Testis (tissue), 2 donors: ENCODE data around the gene SVIL.

Experiments used
- CTCF ChIP-seq, 3 experiments: fragments of 450-650 bp in 2 of 3; fragments of 200-600 bp in 1 of 3; sonication (generic) in 1 of 3; IDR thresholded peaks; one replicate each; pipeline ENCODE4 v1.5.1; 2016 to 2019; ENCODE audit warnings: antibody characterized with exemption in 3 of 3, mild to moderate bottlenecking in 2 of 3, moderate library complexity in 1 of 3
- POLR2A ChIP-seq: fragments of 450-650 bp; IDR thresholded peaks from one replicate; pipeline ENCODE4 v1.6.1; 2017; ENCODE audit warnings: antibody characterized with exemption, mild to moderate bottlenecking, moderate library complexity

GRCh38 chr10:29479981-29480954 is 154.5 kb downstream of the SVIL start:
- no peak for TF ChIP-seq CTCF (IDR thresholded peaks at IDR 0.05)
- TF ChIP-seq POLR2A, result no peak
